DMS153 (cell line): ENCODE measurements around the gene OLFML2A.
A peak's percentile ranks its signal among the peaks of the same experiment; 100 is the strongest.
"Not testable (repeated sequence)": the region's sequence is repeated elsewhere in the genome, so short reads cannot be mapped to it uniquely, and the experiment has no call there.

Source experiments
- DNase-seq: peaks from one replicate; lab custom pipeline; 2025; lab: John Stamatoyannopoulos, UW

OLFML2A gene

GRCh38 chr9:124776954-124777648 is at the start of gene OLFML2A:
TSS of gene OLFML2A (plus strand) at chr9:124777133. CDS start at chr9:124777271, 138 bp downstream.
- no peak for DNase-seq

GRCh38 chr9:124730772-124731171 is 46.2 kb upstream of the OLFML2A start:
- no peak for DNase-seq

- DNase-seq: peak; percentile 8
Measured at GRCh38 chr9:124733964-124734740, 42.8 kb upstream of the OLFML2A start.

- not testable (repeated sequence) for DNase-seq
Measured at GRCh38 chr9:124734741-124735083, 42.2 kb upstream of the OLFML2A start.

GRCh38 chr9:124735121-124735520 is 41.8 kb upstream of the OLFML2A start:
- DNase-seq: no peak

- DNase-seq: not testable (repeated sequence)
Measured at GRCh38 chr9:124738075-124738474, 38.9 kb upstream of the OLFML2A start.

GRCh38 chr9:124739360-124739759 is 37.6 kb upstream of the OLFML2A start:
- DNase-seq: no peak

- no peak for DNase-seq
Measured at GRCh38 chr9:124741149-124741548, 35.8 kb upstream of the OLFML2A start.

GRCh38 chr9:124741662-124742061 is 35.3 kb upstream of the OLFML2A start:
- DNase-seq: no peak

- no peak for DNase-seq
Measured at GRCh38 chr9:124742940-124743339, 34.0 kb upstream of the OLFML2A start.

- DNase-seq: no peak
Measured at GRCh38 chr9:124743686-124744348, 33.1 kb upstream of the OLFML2A start.

- no peak for DNase-seq
Measured at GRCh38 chr9:124747065-124747464, 29.9 kb upstream of the OLFML2A start.

- no peak for DNase-seq
Measured at GRCh38 chr9:124749284-124749683, 27.6 kb upstream of the OLFML2A start.

GRCh38 chr9:124749781-124750180 is 27.2 kb upstream of the OLFML2A start:
- no peak for DNase-seq

GRCh38 chr9:124752967-124753366 is 24.0 kb upstream of the OLFML2A start:
- no peak for DNase-seq

- DNase-seq: no peak
Measured at GRCh38 chr9:124754289-124754688, 22.6 kb upstream of the OLFML2A start.

- no peak for DNase-seq
Measured at GRCh38 chr9:124755061-124755460, 21.9 kb upstream of the OLFML2A start.

- no peak for DNase-seq
Measured at GRCh38 chr9:124756011-124756410, 20.9 kb upstream of the OLFML2A start.

GRCh38 chr9:124757616-124758015 is 19.3 kb upstream of the OLFML2A start:
- DNase-seq: no peak

- DNase-seq: no peak
Measured at GRCh38 chr9:124758061-124758460, 18.9 kb upstream of the OLFML2A start.

GRCh38 chr9:124758691-124759090 is 18.2 kb upstream of the OLFML2A start:
- no peak for DNase-seq

GRCh38 chr9:124759327-124759726 is 17.6 kb upstream of the OLFML2A start:
- DNase-seq: no peak

- no peak for DNase-seq
Measured at GRCh38 chr9:124760719-124761118, 16.2 kb upstream of the OLFML2A start.
